Astrocyte of the spinal cord (primary cell): ENCODE data around the gene DDX54.
"Not testable (repeated sequence)": the region's sequence is repeated elsewhere in the genome, so short reads cannot be mapped to it uniquely, and the experiment has no call there.

Experiments used
- DNase-seq: peaks from one replicate; pipeline ENCODE4 v3.0.0; 2011; ENCODE audit warnings: low read depth, low spot score
- H3K4me3 ChIP-seq: 2 replicates; pipeline ENCODE4 v1.5.1; 2011; ENCODE audit warnings: low read depth, mild to moderate bottlenecking, low read length, moderate library complexity
- in situ Hi-C: cut with HindIII; loops from 2 replicates; pipeline ENCODE4 v1.10.0; 2017; ENCODE audit warnings: low sequenced_read_pairs
- TF ChIP-seq, protein P1 (sequence below): IDR thresholded peaks from 2 replicates; pipeline ENCODE4 v1.5.1; 2012; ENCODE audit warnings: low read depth, mild to moderate bottlenecking, low read length, inconsistent platforms

DDX54 gene

DNA sequence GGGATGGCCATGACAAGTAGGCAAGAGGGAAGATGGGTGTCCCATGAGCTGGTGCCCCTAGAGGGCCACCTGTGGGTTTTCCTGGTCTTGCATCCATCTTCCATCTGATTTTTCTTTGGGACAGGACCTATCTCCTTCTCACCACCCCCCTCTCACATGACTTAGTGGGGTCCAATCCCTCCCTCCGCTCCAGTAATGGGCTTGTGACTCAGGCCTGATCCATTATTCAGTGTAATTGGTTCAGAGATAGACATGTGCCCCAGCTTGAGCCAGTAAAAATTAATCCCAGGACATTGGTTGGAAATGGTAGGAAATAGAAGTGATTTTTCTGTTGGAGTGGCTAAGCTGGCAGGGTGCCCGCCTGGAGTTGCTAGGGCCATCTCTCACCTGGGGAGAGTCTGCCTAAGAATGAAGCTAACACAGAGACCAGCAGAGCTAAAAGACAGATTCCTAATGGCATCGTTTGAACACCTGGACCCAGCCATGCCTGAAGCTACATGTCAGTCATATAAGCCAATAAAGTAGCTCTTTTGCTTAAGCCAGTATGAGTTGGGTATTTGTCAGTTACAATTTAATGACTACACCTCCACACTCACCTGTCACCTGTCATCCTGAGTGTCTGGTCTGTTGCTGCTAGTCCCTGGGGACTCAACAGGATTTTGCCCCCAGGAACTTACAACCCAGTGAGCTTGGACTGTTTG is 64.5 kb downstream of the DDX54 start:
- no peak overlapping the region for H3K4me3 ChIP-seq
- in situ Hi-C loops, result no loop called here
- TF ChIP-seq, protein P1, sequence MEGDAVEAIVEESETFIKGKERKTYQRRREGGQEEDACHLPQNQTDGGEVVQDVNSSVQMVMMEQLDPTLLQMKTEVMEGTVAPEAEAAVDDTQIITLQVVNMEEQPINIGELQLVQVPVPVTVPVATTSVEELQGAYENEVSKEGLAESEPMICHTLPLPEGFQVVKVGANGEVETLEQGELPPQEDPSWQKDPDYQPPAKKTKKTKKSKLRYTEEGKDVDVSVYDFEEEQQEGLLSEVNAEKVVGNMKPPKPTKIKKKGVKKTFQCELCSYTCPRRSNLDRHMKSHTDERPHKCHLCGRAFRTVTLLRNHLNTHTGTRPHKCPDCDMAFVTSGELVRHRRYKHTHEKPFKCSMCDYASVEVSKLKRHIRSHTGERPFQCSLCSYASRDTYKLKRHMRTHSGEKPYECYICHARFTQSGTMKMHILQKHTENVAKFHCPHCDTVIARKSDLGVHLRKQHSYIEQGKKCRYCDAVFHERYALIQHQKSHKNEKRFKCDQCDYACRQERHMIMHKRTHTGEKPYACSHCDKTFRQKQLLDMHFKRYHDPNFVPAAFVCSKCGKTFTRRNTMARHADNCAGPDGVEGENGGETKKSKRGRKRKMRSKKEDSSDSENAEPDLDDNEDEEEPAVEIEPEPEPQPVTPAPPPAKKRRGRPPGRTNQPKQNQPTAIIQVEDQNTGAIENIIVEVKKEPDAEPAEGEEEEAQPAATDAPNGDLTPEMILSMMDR, result no peak
- no peak for DNase-seq

DNA sequence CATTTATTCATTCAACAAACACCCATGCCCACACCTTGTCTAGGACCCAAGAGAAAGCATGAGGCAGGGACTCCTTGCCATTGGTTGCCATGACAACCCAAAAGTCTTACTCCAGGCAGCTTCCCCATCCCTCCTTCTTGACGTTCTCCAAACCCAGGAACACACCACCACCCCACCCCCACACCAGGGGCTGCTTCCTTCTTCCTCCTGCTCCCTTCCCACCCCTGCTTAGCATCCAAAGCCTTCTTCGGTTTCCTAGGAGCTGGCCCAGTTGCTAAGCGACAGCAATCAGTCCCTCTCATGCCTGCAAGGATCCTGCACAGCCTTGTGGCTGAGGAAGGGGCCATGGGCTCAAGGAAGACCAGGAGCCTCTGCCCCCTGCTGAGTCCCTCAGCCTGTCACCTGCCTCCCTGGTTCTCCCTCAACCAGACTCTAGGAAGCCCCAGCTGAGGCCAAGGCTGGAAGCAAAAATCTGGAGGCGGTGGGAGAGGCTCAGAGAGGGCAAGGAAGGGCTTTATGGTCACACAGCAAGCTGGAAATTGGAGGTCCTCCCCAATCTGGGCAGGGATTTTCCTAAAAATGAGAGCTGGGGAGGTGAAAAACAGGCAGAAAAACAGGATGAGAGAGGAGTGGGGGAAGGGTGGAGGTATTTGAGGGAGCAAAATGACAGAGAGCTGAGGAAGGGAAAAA is 65.2 kb downstream of the DDX54 start:
- TF ChIP-seq, protein P1, result no peak
- DNase-seq, result no peak
- H3K4me3 ChIP-seq, result no peak overlapping the region
- in situ Hi-C loops, result no loop called here

DNA sequence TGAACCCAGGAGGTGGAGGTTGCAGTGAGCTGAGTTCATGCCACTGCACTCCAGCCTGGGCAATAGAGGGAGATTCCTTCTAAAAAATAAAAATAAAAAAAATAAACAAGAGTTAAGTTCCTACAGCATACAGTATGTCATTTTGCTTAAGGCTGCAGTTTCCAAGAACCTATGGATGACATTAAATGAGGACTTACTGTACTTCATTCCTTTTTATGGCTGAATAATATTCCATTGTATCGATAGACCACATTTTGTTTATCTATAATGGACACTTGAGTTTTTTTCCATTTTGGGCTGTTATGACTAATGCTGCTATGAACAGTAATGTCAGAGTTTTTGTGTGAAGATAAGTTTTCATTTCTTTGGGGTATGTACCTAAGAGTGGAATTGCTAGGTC is 67.1 kb downstream of the DDX54 start:
- DNase-seq, result no peak
- TF ChIP-seq, protein P1, result no peak
- no peak overlapping the region for H3K4me3 ChIP-seq
- in situ Hi-C loops, result no loop called here

DNA sequence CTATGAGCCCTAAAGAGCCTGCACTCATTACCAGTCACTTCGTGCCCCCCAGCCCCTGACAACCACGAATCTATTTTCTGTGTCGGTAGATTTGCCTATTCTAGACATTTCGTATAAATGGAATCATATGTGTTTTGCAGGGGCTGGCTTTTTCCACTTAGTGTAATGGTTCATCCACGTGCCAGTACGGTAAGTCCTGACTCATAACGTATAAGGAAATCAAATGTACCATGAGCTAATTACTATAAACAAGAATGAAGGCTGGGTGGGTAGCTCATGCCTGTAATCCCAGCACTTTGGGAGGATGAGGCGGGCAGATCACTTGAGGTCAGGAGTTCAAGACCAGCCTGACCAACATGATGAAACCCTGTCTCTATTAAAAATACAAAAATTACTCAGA is 67.6 kb downstream of the DDX54 start:
- H3K4me3 ChIP-seq, DNase-seq, in situ Hi-C loops: not testable (repeated sequence)

DNA sequence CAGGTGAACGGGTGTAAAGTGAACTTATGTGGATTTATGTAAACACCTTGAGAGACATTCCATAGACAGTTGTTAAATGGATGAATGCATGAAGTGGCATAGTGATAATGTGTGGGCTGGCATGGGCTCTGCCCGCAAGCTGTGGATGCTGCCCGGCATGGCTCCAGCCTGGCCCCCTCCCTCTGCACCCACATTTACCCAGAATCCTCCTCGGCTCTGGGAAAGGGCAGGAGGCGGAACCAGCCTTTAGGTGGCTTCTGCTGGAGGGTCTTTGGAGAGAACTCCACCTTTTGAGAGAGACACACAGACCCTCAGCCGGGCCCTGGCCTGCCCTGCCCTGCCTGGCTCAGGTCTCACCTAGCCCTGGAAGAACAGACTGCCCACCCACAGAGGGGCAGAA is 68.4 kb downstream of the DDX54 start:
- no peak overlapping the region for H3K4me3 ChIP-seq
- in situ Hi-C loops, result no loop called here
- TF ChIP-seq, protein P1, result no peak
- DNase-seq, result no peak

DNA sequence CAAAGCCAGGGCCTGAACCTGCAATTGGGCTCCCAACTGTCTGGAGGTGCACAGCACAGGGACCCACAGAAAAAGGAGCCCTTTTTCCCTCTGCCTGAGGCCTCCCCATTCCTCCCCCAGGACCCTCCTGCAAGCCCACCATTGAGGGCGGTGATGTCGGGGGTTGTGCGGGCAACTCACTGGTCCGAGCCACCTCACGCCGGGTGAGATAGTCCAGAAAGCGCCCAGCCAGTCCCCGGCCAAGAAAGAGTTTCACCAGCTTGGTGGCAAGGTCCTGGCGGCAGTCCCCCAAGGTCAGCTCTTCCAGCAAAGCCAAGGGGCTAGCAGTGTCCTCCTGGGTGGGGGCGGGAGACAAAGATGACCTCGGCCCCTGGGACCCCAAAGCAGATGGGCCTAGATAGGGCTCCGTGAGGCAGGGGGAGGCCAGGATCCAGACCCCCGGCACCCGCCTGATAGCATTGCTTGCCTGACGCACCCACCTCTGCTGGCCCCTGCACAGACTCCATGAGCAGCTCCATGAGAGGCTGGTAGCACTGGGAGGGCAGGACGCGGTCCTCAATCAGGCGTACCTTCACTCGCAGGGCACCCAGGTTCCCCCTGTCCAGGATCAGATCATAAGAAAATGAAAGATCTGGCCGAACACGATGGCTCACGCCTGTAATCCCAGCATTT is 69.7 kb downstream of the DDX54 start:
- no peak overlapping the region for H3K4me3 ChIP-seq
- in situ Hi-C loops, result no loop called here
- DNase-seq, result no peak
- TF ChIP-seq, protein P1, result no peak
